ENCODE data around the gene IL20RA. TPM values are rescaled to one million over a fixed set of nuclear protein-coding genes. Genes with fewer than 3 reads are reported as not detected.
"Not testable (repeated sequence)": the region's sequence is repeated elsewhere in the genome, so short reads cannot be mapped to it uniquely, and the experiment has no call there.

The IL20RA gene
- total RNA-seq, 1 donor from 2014 or later, result 0.41 TPM

DNA sequence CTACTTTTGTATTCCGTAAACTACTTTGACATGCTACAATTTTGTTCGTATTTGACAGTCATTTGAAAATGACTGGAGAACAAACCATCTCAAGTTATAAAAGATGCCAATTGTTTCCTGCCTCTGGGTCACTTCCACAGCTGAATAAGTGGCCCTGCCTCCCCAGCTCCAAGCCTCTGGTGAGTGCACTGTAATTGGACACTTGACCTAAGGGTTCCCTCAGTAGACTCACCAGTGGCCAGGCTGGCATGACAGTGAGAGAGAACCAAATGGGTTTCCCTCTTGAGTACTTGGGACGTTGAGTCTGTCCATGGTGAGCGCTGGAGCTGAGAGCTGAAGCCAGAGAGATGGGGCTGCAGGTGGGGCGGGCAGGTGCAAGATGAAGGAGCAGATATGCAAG, 65.6 kb downstream of the IL20RA start:
- FAIRE-seq (no peak), DNase-seq (ENCODE audit: low spot score in 2 of 2) (no peak)

GRCh38 chr6:136977075-136977474, 67.7 kb downstream of the IL20RA start:
- no peak for FAIRE-seq
- no peak for DNase-seq (ENCODE audit: low spot score in 2 of 2)

DNA sequence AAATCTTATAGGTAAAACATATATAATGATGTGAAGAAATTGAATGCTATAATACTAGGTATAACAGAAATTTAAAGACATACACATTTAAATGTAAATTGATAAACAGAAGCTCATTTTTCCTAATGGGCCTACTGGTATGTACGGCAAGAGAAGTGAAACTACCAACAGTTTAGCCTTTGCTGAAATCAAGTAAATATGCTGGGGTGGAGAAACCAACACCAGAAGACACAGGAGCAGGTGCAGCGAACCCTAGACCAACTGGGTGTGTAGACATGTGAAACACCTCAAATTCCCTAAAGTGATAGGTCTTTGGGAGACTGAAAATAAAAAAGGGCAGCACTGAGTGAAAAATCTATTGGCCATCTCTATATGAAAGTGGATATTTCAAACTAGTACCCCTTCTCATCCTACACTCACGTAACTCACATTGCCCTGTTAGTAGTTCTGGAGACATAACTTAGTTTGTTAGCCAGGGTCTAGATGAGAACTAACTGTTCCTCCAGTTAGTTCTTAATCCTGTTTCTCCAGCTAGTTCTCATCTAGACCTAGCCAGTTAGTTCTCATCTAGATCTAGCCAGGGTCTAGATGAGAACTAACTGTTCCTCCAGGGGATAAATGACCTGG, 69.6 kb downstream of the IL20RA start:
- DNase-seq (ENCODE audit: low spot score in 2 of 2) (no peak), FAIRE-seq (no peak)

DNA sequence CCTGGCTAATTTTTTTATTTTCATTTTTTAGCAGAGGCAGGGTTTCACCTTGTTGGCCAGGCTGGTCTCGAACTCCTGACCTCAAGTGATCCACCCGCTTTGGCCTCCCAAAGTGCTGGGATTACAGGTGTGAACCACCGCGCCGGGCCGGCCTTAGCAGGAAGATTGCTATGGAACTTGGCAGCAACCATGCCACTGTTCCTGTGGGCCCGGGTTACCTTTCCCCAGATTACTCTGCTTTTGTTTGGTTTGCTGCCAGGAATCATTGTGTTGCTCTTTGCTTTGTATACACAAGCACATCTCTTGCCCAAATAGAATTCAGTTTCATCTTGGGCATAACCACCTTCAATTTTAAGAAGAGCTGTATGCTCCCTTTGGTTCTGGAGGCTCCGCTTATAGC, 71.0 kb downstream of the IL20RA start:
- not testable (repeated sequence) for FAIRE-seq

GRCh38 chr6:136971609-136972008, 73.2 kb downstream of the IL20RA start:
- FAIRE-seq (no peak), DNase-seq (ENCODE audit: low spot score in 2 of 2) (no peak)

More for the DNA sequence above, 71.0 kb downstream of the IL20RA start:
- DNase-seq (ENCODE audit: low spot score in 2 of 2), result not testable (repeated sequence)

GRCh38 chr6:136969930-136970329, 74.8 kb downstream of the IL20RA start:
- FAIRE-seq (no peak), DNase-seq (ENCODE audit: low spot score in 2 of 2) (no peak)

- FAIRE-seq (no peak), DNase-seq (ENCODE audit: low spot score in 2 of 2) (no peak)
Measured at GRCh38 chr6:136969433-136969832, 75.3 kb downstream of the IL20RA start.

- DNase-seq (ENCODE audit: low spot score in 2 of 2) (no peak), FAIRE-seq (no peak)
Measured at GRCh38 chr6:136968837-136969236, 75.9 kb downstream of the IL20RA start.

- FAIRE-seq, result no peak
- peak in 1 of 2 donors; percentile 47 for DNase-seq (ENCODE audit: low spot score in 2 of 2)
Measured at GRCh38 chr6:136967876-136968752, 76.7 kb downstream of the IL20RA start.

DNA sequence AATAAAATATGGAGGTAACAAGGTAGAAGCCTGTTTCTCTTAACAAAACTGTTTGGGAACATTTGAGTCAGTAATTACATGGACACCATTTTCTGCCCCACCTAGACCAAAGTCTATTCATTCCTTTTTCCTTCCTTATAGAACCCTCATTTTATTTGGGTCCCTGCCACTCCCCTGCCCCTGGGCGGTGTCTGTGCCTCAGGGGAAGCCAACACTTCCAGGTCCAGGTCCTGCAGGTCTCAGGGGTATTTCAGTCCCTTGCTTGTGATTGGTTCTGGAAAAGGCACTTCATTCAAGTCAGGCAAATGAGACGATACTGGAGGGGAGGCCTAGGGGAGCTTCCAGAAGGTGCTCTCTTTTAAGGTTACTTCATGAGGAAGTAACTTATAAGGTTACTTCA, 80.4 kb downstream of the IL20RA start:
- FAIRE-seq (no peak), DNase-seq (ENCODE audit: low spot score in 2 of 2) (no peak)

- DNase-seq (ENCODE audit: low spot score in 2 of 2), result no peak
- FAIRE-seq, result no peak
Measured at GRCh38 chr6:136963259-136963658, 81.5 kb downstream of the IL20RA start.

- DNase-seq (ENCODE audit: low spot score in 2 of 2), result no peak
- no peak for FAIRE-seq
Measured at GRCh38 chr6:136962661-136963060, 82.1 kb downstream of the IL20RA start.

DNA sequence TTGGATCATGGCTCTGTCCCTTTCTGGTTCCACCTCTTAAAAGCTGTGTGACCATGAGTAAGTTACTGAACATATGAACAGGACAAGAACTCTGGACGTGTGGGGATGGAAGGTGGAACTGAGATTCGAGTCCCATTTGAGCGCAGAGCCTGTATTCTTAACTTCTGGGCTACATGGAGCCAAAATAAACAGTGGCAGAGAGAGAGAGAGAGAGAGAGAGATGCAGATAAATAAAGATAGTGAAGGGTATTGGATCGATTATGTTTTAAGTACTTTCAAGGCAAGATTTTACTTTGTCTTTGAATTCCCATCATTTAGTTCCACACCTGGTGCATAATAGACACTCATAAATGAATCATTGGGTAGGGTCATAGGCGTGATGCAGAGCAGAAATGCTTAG, 82.9 kb downstream of the IL20RA start:
- FAIRE-seq (no peak), DNase-seq (ENCODE audit: low spot score in 2 of 2) (no peak)

- DNase-seq (ENCODE audit: low spot score in 2 of 2) (no peak), FAIRE-seq (no peak)
Measured at GRCh38 chr6:136960781-136961180, 84.0 kb downstream of the IL20RA start.

- not testable (repeated sequence) for FAIRE-seq; DNase-seq (ENCODE audit: low spot score in 2 of 2)
Measured at GRCh38 chr6:136959935-136960334, 84.8 kb downstream of the IL20RA start.

DNA sequence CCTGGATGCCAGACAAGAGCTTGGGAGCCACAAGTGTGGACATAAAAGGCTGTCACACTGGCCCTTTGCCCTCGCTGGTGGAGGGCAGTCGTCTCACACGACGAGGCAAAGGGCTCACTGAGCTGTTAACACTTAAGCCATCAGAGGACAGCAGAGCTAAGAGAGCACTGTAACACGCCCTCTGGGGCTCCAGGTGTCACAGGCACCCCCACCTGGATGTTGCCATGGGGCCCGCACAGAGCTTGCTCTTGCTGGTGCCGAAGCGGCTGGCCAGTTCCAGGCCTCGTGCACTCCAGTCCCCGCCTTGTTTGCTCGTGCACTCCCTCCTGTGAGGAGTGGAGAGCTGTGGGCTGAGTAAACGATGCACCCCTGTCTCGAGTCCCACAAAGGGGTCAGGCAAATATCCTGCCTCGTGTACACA, 85.3 kb downstream of the IL20RA start:
- FAIRE-seq (no peak), DNase-seq (ENCODE audit: low spot score in 2 of 2) (no peak)

DNA sequence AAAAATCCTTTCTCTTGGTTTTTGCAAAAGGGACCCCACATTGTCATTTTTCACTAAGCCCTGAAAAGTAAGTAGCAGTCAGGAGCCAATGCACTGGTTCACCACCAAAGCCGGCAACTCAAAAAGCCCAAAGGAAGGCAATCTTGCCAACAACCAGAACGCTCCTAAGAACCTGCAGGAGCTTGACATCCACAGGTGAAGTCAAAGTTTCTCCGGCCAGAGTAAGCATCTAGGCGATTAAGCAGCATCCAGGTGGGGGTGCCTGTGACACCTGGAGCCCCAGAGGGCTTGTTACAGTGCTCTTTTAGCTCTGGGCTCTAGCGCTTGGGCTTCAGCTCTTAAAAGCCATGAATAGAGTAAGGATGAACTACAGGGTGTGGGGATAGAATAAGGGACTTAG, 86.6 kb downstream of the IL20RA start:
- FAIRE-seq (no peak), DNase-seq (ENCODE audit: low spot score in 2 of 2) (no peak)

DNA sequence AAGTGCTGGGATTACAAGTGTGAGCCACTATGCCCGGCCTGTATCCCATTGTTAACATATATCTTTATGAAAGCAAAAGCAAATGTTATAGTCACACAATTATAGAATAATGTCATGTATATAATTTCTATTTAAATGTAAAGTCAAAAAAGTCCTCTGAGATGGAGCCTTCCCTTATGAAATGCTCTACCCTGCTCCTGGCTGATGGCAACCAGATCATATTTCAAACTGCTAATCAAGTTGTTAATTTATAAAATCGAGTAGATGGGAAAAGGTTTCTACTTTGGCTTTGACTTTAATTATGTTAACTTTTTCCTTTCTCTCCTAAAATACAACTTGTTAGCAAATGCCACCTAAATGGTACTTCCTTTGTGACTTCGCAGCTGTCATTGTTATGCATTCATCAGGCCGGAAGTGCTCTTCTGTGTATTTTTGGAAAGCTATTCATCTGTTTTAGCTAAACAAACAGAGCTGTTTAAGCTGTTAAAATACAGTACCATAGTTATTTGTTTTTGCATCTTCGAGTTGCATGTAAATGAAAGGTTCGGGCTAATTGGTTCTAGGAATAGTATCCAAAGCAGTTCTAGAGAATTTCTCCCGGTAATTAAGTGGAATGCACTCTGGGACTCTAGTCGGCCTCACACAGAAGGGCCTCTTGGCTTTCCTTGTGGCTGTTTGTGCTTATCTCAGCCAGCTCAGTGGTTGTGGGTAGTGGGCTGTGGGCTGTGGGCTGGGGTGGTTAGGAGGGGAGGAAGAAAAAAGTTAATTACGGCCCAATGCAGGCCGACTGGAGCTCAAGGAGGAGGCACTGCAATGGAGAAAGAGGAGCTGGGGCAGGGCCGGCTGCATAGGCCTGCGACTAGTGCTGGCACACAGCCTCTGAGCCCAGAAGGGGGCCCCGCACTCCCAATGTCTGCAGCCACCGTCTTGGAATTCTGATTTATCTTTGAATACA, 87.9 kb downstream of the IL20RA start:
- DNase-seq (ENCODE audit: low spot score in 2 of 2), result no peak

GRCh38 chr6:136955123-136955522, 89.6 kb downstream of the IL20RA start:
- DNase-seq (ENCODE audit: low spot score in 2 of 2) (no peak), FAIRE-seq (no peak)

More for the DNA sequence above, 87.9 kb downstream of the IL20RA start:
- FAIRE-seq, result no peak

DNA sequence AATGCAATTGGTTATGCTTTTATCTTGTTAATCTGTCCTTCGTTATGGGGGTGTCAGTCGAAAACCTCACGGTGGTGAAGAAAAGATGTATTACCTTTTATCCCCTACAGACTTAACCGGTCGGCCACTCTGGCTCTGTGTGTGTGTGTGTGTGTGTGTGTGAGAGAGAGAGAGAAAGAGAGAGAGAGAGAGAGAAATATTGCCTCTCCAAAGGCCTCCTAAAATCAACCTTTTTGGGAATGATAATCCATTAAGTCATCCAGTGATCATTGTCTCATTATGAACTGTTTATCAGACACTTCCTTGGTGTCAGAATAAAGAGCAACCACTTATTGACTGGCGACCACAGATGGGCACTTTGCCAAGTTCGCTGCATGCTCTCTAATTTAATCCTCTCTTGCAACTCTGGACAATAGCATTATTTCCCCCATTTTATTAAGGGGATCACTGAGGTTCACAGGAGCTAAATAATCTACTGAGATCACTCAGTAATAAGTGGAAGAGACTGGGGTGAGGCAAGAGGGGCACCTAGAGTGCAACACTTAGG, 92.0 kb downstream of the IL20RA start:
- no peak for FAIRE-seq
- DNase-seq (ENCODE audit: low spot score in 2 of 2), result no peak
